SK-N-SH (cell line): ENCODE measurements around the gene SLAMF9. TPM values are rescaled to one million over a fixed set of nuclear protein-coding genes. Genes with fewer than 3 reads are reported as not detected.

Source experiments
- CTCF ChIA-PET: fragments of 300-600, 350-600 bp; formaldehyde crosslinking; extraction: SDS; loops from one replicate; lab custom pipeline; 2021; lab: Yijun Ruan, JAX
- POLR2A ChIA-PET: fragments of 350-600 bp; sonication (Branson Sonifier 250); formaldehyde crosslinking; extraction: SDS; loops from one replicate; lab custom pipeline; 2020; ENCODE audit warnings: antibody characterized with exemption, inconsistent platforms; lab: Yijun Ruan, JAX
- DNase-seq: peaks from one replicate; pipeline ENCODE4 v3.0.0; 2012
- H2AFZ ChIP-seq: fragments of 200-600 bp; sonication (generic); 2 replicates; pipeline ENCODE4 v1.8.1; 2016; ENCODE audit warnings: antibody characterized with exemption, mild to moderate bottlenecking, low read depth
- H3F3A ChIP-seq: fragments of 200-600 bp; sonication (generic); replicated peaks from 2 replicates; pipeline ENCODE3; 2016; ENCODE audit warnings: antibody characterized with exemption, mild to moderate bottlenecking; ENCODE audit not compliant: insufficient read depth
- H3K27ac ChIP-seq, 2 experiments: fragments of 200-500 bp in 1 of 2; fragments of 200-600 bp in 1 of 2; sonication (Bioruptor generic) in 1 of 2; sonication (generic), shearing (Covaris generic) in 1 of 2; 2 replicates each; pipeline versions ENCODE4 v1.5.1 to v1.6.1; 2014 to 2016; ENCODE audit warnings: low read depth in 2 of 2, inconsistent platforms in 1 of 2, low read length in 1 of 2, mild to moderate bottlenecking in 1 of 2, mixed read lengths in 1 of 2
- H3K27me3 ChIP-seq: fragments of 200-600 bp; sonication (generic), shearing (Covaris generic); 2 replicates; pipeline ENCODE4 v1.6.1; 2016; ENCODE audit warnings: mixed run types; ENCODE audit not compliant: insufficient read depth
- H3K36me3 ChIP-seq, 2 experiments: fragments of 200-500 bp in 1 of 2; fragments of 200-600 bp in 1 of 2; sonication (Bioruptor generic) in 1 of 2; sonication (generic) in 1 of 2; replicated peaks in 1 of 2; 2 replicates each; pipeline versions ENCODE3 to v1.5.1; 2014 to 2016; ENCODE audit warnings: low read length in 1 of 2, mild to moderate bottlenecking in 1 of 2; ENCODE audit not compliant: insufficient read depth in 2 of 2, control insufficient read depth in 1 of 2
- H3K4me1 ChIP-seq, 2 experiments: fragments of 200-500 bp in 1 of 2; fragments of 200-600 bp in 1 of 2; sonication (Bioruptor generic) in 1 of 2; sonication (generic), shearing (Covaris generic) in 1 of 2; 2 replicates each; pipeline versions ENCODE4 v1.5.1 to v1.6.1; 2014 to 2016; ENCODE audit warnings: low read depth in 1 of 2, low read length in 1 of 2, mixed run types in 1 of 2; ENCODE audit not compliant: insufficient read depth in 2 of 2, control insufficient read depth in 1 of 2
- H3K4me2 ChIP-seq: fragments of 200-600 bp; sonication (generic), shearing (Covaris generic); 2 replicates; pipeline ENCODE4 v1.6.1; 2017; ENCODE audit warnings: mixed run types
- H3K4me3 ChIP-seq, 2 experiments: fragments of 200-500 bp in 1 of 2; fragments of 200-600 bp in 1 of 2; sonication (Bioruptor generic) in 1 of 2; sonication (generic), shearing (Covaris generic) in 1 of 2; 2 replicates each; pipeline versions ENCODE4 v1.5.1 to v1.8.1; 2014 to 2016; ENCODE audit warnings: low read depth in 2 of 2, inconsistent platforms in 1 of 2, low read length in 1 of 2, mild to moderate bottlenecking in 1 of 2, mixed read lengths in 1 of 2, moderate library complexity in 1 of 2
- H3K79me2 ChIP-seq: fragments of 200-600 bp; sonication (generic); 2 replicates; pipeline ENCODE4 v1.8.1; 2017; ENCODE audit warnings: mild to moderate bottlenecking; ENCODE audit not compliant: insufficient read depth
- H3K9ac ChIP-seq: fragments of 200-600 bp; sonication (generic); 2 replicates; pipeline ENCODE4 v1.6.1; 2017; ENCODE audit warnings: mixed run types
- H3K9me2 ChIP-seq: fragments of 200-600 bp; sonication (generic); 2 replicates; pipeline ENCODE4 v1.6.1; 2017; ENCODE audit warnings: mixed run types
- H3K9me3 ChIP-seq: fragments of 200-600 bp; sonication (generic); 2 replicates; pipeline ENCODE4 v1.6.1; 2017; ENCODE audit warnings: mixed run types, mild to moderate bottlenecking, moderate library complexity
- H4K20me1 ChIP-seq: fragments of 200-600 bp; sonication (generic); 2 replicates; pipeline ENCODE4 v1.6.1; 2017; ENCODE audit warnings: mild to moderate bottlenecking, mixed run types; ENCODE audit not compliant: insufficient read depth
- CHD2 ChIP-seq: fragments of 150-350 bp; IDR thresholded peaks from 2 replicates; pipeline ENCODE4 v1.6.1; 2018; ENCODE audit warnings: low read length; ENCODE audit not compliant: partially characterized antibody
- CTCF ChIP-seq: fragments of 200-600 bp; sonication (generic); IDR thresholded peaks from 2 replicates; pipeline ENCODE4 v1.6.1; 2017; ENCODE audit warnings: antibody characterized with exemption, mild to moderate bottlenecking, moderate library complexity
- ELF1 ChIP-seq: IDR thresholded peaks from 2 replicates; pipeline ENCODE4 v1.4.0; 2012
- EZH2phosphoT487 ChIP-seq: fragments of 200-600 bp; sonication (generic); IDR thresholded peaks from 2 replicates; pipeline ENCODE4 v1.6.1; 2017; ENCODE audit warnings: low read depth, mixed run types, mild to moderate bottlenecking, antibody characterized with exemption, moderate library complexity, borderline replicate concordance
- FOXJ3 ChIP-seq: sonication (generic); formaldehyde crosslinking; IDR thresholded peaks from 2 replicates; pipeline ENCODE4 v1.5.1; 2020; ENCODE audit warnings: mild to moderate bottlenecking, missing genetic modification reagents
- GABPA ChIP-seq: IDR thresholded peaks from 2 replicates; pipeline ENCODE4 v1.4.0; 2012; ENCODE audit warnings: low read depth, mild to moderate bottlenecking
- JUND ChIP-seq: IDR thresholded peaks from 2 replicates; pipeline ENCODE4 v1.4.0; 2012
- NFIC ChIP-seq: IDR thresholded peaks from 2 replicates; pipeline ENCODE4 v1.4.0; 2012; ENCODE audit warnings: borderline replicate concordance
- NRF1 ChIP-seq: IDR thresholded peaks from 2 replicates; pipeline ENCODE4 v1.6.1; 2012; ENCODE audit warnings: low read depth, mild to moderate bottlenecking, low read length
- POLR2AphosphoS5 ChIP-seq: IDR thresholded peaks from 2 replicates; pipeline ENCODE4 v1.6.1; 2012; ENCODE audit warnings: low read depth, low read length
- REST ChIP-seq: IDR thresholded peaks from 2 replicates; pipeline ENCODE4 v1.6.1; 2012; ENCODE audit warnings: mild to moderate bottlenecking, low read depth, low read length, moderate library complexity
- RXRA ChIP-seq: IDR thresholded peaks from 2 replicates; pipeline ENCODE4 v1.4.0; 2012; ENCODE audit warnings: low read depth, mild to moderate bottlenecking, borderline replicate concordance
- SIN3A ChIP-seq: IDR thresholded peaks from 2 replicates; pipeline ENCODE4 v1.6.1; 2012; ENCODE audit warnings: low read depth, mild to moderate bottlenecking, low read length, moderate library complexity, borderline replicate concordance
- YY1 ChIP-seq: IDR thresholded peaks from 2 replicates; pipeline ENCODE4 v1.4.0; 2012; ENCODE audit warnings: low read depth, mild to moderate bottlenecking
- WGBS: methylation state at CpG from one replicate; pipeline ENCODE4 v1.1.6; 2017; ENCODE audit warnings: low lambda C conversion rate; 5-methylcytosine and 5-hydroxymethylcytosine counted together
- polyA plus RNA-seq, 3 experiments: library from polyadenylated mRNA; depleted of rRNA; stranded (reverse); fragments of >200 nt; gene quantifications; 2 replicates each; pipeline ENCODE4 v1.2.3, GENCODE V29; 2012
- TF ChIP-seq, protein P1 (sequence below): IDR thresholded peaks from 2 replicates; pipeline ENCODE4 v1.4.0; 2012; ENCODE audit warnings: low read depth, borderline replicate concordance

SLAMF9 gene
- polyA plus RNA-seq, 1 of the 3 experiments (the other 2 are of a cell fraction) = 0.12 TPM

DNA sequence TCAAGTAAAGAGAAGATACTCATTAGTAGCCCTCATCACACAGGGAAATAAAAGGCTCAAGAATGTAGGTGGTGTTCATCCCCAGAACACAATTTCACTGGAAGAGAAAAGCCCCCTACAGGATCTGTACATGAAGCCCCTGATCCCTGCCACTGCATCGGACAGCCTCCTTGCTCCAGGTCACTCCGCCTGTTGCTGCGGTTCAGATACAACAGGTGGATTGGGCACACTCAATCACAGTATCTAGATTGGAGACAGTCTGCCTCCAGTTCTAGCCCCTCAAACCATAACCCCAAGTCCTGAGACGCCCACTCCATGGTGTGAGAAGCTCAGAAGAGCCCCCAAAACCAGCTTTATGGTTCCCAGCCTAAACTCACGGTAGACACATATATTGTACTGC lies 1.1 kb downstream of the SLAMF9 start (continued):
- TF ChIP-seq NRF1 (no peak), JUND (no peak), FOXJ3 (CRISPR knock-in tag) (no peak), EZH2phosphoT487 (no peak), REST (no peak)

DNA sequence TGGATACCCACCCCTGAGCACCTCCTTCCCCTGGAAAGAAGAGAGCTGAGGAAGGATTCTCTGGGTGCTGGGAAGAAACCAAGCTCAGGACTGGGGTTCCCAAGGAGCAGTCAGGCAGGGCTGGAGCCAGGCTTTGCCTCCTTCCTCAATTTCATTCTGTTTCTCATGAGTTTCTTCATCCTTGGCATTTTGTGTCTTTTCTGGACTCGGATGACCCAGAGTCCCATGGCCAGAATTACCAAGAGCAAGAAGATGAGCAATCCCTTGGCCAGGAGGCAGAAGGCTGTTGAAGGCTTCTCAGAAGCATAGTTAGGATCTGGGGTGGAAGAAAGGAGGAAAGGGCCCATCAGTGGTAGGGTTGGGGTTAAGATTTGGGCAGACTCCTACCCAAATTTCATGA lies 2.5 kb downstream of the SLAMF9 start:
- 29% methylated on average over 1 of the region's 1 CpG for WGBS
- Histone ChIP-seq H3K36me3 (no peaks in the 10 kb centered on the region), H3K9ac (no peak overlapping the region), H3K79me2 (no peaks in the 10 kb centered on the region), H3K9me3 (no peaks in the 10 kb centered on the region), H3K27ac (no peak overlapping the region), H3K4me1 (no peaks in the 10 kb centered on the region), H3K27me3 (no peaks in the 10 kb centered on the region; the same call in 1 of the 2 replicates), H3F3A (no peaks in the 10 kb centered on the region), H3K9me2 (no peaks in the 10 kb centered on the region), H3K4me3 (no peak overlapping the region), H3K4me2 (no peak overlapping the region), H4K20me1 (no peaks in the 10 kb centered on the region), H2AFZ (no peak overlapping the region)
- ChIA-PET POLR2A (no interaction called here), CTCF (interaction anchor here (2.8 to 13.1 kb wide), 2 partner anchors 15 to 55 kb away, joined by 7 to 100 read pairs; no protein-coding TSS in a partner anchor)
- DNase-seq = no peak
- no peak for TF ChIP-seq SIN3A
- no peak for TF ChIP-seq FOXJ3 (CRISPR knock-in tag)
- TF ChIP-seq, protein P1, sequence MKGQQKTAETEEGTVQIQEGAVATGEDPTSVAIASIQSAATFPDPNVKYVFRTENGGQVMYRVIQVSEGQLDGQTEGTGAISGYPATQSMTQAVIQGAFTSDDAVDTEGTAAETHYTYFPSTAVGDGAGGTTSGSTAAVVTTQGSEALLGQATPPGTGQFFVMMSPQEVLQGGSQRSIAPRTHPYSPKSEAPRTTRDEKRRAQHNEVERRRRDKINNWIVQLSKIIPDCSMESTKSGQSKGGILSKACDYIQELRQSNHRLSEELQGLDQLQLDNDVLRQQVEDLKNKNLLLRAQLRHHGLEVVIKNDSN = no peak
- no peak for TF ChIP-seq POLR2AphosphoS5
- TF ChIP-seq ELF1 = no peak
- no peak for TF ChIP-seq GABPA
- no peak for TF ChIP-seq YY1

- Histone ChIP-seq H3K79me2 (no peaks in the 10 kb centered on the region), H3K4me1 (peaks cover 0 to 2% of the 10 kb centered on the region in 2 experiments; a peak in 1 of 4 replicates), H3K9me3 (no peaks in the 10 kb centered on the region), H3F3A (no peaks in the 10 kb centered on the region), H3K4me2 (no peak overlapping the region), H3K27ac (no peak overlapping the region), H2AFZ (no peak overlapping the region), H3K9me2 (no peaks in the 10 kb centered on the region), H3K27me3 (no peaks in the 10 kb centered on the region; the same call in 1 of the 2 replicates), H3K36me3 (no peaks in the 10 kb centered on the region), H3K4me3 (no peak overlapping the region), H3K9ac (no peak overlapping the region), H4K20me1 (no peaks in the 10 kb centered on the region)
- ChIA-PET CTCF (interaction anchor here (2.8 to 13.1 kb wide), 2 partner anchors 15 to 56 kb away, joined by 7 to 100 read pairs; no protein-coding TSS in a partner anchor), POLR2A (no interaction called here)
- DNase-seq = no peak
- TF ChIP-seq CTCF (no peak), CHD2 (no peak), SIN3A (no peak), RXRA (no peak), GABPA (no peak), NFIC (no peak)
- WGBS = 8% methylated on average over 2 of the region's 2 CpGs
Measured at GRCh38 chr1:159951016-159951415, 3.0 kb downstream of the SLAMF9 start.
